Kidney epithelial cell (primary cell): ENCODE data around the gene C17orf58. TPM values are rescaled to one million over a fixed set of nuclear protein-coding genes. Genes with fewer than 3 reads are reported as not detected.
A peak's percentile ranks its signal among the peaks of the same experiment; 100 is the strongest.

Experiments
- DNase-seq: peaks from one replicate; pipeline ENCODE4 v3.0.0-alpha.2; 2010; ENCODE audit warnings: low read depth
- H3K27me3 ChIP-seq: 2 replicates; pipeline ENCODE4 v1.6.0; 2011; ENCODE audit warnings: low read length; ENCODE audit not compliant: control insufficient read depth, insufficient read depth
- H3K36me3 ChIP-seq: 2 replicates; pipeline ENCODE4 v1.5.1; 2011; ENCODE audit warnings: low read length; ENCODE audit not compliant: control insufficient read depth, insufficient read depth
- H3K4me3 ChIP-seq: 2 replicates; pipeline ENCODE4 v1.5.1; 2011; ENCODE audit warnings: low read depth, mild to moderate bottlenecking, control low read depth, low read length
- total RNA-seq: library from RNA; depleted of rRNA; stranded (reverse); fragments of >200 nt; gene quantifications from 2 replicates; pipeline ENCODE4 v1.2.3, GENCODE V29; 2015
- TF ChIP-seq, protein P1 (sequence below): IDR thresholded peaks from 2 replicates; pipeline ENCODE4 v1.5.1; 2011; ENCODE audit warnings: mild to moderate bottlenecking, moderate library complexity, low read length, control low read depth, inconsistent platforms; ENCODE audit not compliant: insufficient read depth, poor library complexity, severe bottlenecking

C17orf58 gene
- total RNA-seq, 1 donor from 2014 or later, result 14.7 TPM

DNA sequence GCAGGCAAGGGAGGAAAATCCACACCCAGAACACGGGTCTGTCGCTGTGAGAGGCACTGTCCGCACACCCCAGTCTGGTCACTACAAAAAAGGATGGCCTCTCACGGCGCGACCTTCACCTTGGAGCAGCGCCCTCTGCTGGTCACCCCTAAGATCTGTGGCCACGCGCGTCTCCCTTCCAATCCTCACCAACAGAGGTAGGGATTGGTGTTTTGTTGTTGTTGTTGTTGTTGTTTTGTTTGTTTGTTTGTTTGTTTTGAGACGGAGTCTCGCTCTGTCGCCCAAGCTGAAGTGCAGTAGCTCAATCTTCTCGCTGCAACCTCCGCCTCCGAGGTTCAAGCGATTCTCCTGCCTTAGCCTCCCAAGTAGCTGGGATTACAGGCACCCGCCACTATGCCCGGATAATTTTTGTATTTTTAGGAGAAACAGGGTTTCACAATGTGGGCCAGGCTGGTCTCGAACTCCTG is 15.0 kb upstream of the C17orf58 start:
- peak overlapping the region; percentile 20 for H3K4me3 ChIP-seq

DNA sequence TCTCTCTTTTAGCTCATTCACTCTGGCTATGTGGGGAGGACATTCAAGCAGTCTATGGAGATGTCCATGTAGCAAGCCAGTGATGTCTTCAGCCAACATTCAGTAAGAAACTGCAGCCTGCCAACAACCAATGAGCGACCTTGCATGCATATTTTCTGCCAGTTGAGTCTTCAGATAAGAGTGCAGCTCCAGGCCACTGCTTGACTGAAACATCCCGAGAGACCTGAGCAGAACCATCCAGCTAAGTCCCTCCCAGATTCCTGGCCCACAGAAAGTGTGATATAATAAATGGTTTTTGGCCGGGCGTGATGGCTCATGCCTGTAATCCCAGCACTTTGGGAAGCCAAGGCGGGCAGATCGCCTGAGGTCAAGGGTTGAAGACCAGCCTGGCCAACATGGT is 10.5 kb upstream of the C17orf58 start:
- no peaks in the 10 kb centered on the region for H3K36me3 ChIP-seq
- TF ChIP-seq, protein P1, sequence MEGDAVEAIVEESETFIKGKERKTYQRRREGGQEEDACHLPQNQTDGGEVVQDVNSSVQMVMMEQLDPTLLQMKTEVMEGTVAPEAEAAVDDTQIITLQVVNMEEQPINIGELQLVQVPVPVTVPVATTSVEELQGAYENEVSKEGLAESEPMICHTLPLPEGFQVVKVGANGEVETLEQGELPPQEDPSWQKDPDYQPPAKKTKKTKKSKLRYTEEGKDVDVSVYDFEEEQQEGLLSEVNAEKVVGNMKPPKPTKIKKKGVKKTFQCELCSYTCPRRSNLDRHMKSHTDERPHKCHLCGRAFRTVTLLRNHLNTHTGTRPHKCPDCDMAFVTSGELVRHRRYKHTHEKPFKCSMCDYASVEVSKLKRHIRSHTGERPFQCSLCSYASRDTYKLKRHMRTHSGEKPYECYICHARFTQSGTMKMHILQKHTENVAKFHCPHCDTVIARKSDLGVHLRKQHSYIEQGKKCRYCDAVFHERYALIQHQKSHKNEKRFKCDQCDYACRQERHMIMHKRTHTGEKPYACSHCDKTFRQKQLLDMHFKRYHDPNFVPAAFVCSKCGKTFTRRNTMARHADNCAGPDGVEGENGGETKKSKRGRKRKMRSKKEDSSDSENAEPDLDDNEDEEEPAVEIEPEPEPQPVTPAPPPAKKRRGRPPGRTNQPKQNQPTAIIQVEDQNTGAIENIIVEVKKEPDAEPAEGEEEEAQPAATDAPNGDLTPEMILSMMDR, result no peak
- H3K27me3 ChIP-seq, result no peaks in the 10 kb centered on the region
- DNase-seq, result no peak
- H3K4me3 ChIP-seq, result no peak overlapping the region

More for the DNA sequence above, 15.0 kb upstream of the C17orf58 start:
- Histone ChIP-seq H3K36me3 (no peaks in the 10 kb centered on the region), H3K27me3 (no peaks in the 10 kb centered on the region)
- TF ChIP-seq, protein P1, result peak; percentile 71
- DNase-seq, result no peak

DNA sequence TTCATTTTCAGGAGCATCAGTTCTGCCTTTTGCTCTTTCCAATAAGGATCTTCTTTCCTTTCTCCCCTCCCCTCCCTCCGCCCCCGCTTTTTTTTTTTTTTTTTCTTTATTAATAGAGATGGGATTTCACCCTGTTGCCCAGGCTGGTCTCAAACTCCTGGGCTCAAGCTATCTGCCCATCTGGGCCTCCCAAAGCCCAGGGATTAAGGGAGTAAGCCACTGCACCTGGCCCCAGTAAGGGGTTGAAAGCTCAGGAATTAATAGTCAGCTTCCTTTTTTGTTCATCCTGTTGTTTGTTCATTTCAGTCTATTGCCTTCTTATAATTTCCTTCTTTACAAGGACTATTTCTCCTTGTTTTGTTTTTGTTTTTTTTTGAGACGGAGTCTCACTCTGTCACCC is 7.9 kb upstream of the C17orf58 start:
- H3K27me3 ChIP-seq, result no peaks in the 10 kb centered on the region
- TF ChIP-seq, protein P1, result no peak
- H3K4me3 ChIP-seq, result no peak overlapping the region
- no peak for DNase-seq
- H3K36me3 ChIP-seq, result no peaks in the 10 kb centered on the region

DNA sequence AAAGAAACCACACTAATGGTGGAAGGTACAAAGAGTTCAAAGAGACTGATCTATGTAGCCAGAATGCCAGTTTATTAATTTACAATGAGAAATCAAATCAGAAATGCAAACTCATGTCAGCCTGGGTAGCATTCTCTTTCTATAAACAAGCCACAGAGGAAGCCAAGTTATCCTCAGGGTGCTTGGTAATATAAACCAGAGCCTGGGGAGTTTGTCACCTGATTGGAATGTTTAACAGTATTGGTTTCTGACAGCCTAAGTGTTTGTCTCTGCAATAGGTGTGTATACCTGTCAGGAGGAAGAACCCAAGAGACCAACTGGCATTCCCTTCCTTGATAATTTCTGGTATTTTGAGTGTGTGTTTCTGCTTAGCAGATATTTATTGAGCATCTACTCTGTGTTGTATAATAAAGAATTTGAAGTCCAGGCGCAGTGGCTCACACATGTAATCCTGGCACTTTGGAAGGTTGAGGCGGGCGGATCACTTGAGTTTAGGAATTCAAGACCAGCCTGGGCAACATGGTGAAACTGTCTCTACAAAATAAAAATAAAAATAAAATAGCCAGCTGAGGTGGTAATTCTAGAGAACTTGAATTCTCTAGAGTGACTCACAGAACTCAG is 3.1 kb upstream of the C17orf58 start:
- TF ChIP-seq, protein P1, result no peak
- Histone ChIP-seq H3K4me3 (no peak overlapping the region), H3K27me3 (no peaks in the 10 kb centered on the region), H3K36me3 (no peaks in the 10 kb centered on the region)
- no peak for DNase-seq

DNA sequence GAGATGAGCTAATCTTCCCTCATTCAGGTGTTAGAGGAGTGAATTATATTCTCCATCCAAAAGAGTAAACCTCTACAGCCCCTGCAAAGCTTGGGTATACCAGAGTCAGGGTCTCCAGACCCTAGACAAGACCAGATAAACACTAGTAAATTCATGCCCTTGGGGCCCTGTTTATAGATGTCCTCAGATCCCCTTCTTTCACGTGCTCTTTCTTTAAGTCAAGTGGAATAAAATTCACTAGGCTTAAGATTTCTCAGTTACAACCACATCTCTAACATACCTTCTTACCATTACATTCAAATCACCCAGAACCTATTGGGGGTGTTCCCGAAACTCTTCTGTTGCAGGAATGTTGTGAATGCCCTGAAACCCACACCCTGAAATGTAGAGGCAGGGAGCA is 2.2 kb upstream of the C17orf58 start:
- Histone ChIP-seq H3K27me3 (no peaks in the 10 kb centered on the region), H3K36me3 (no peaks in the 10 kb centered on the region)

More for the DNA sequence above, 2.2 kb upstream of the C17orf58 start:
- TF ChIP-seq, protein P1, result no peak
- no peak overlapping the region for H3K4me3 ChIP-seq
- no peak for DNase-seq
